ENCODE measurements around the gene SPTBN5. TPM values are rescaled to one million over a fixed set of nuclear protein-coding genes. Genes with fewer than 3 reads are reported as not detected.

The SPTBN5 gene
- total RNA-seq, 2 donors from 2014 or later = 0.63 to 1.3 TPM

DNA sequence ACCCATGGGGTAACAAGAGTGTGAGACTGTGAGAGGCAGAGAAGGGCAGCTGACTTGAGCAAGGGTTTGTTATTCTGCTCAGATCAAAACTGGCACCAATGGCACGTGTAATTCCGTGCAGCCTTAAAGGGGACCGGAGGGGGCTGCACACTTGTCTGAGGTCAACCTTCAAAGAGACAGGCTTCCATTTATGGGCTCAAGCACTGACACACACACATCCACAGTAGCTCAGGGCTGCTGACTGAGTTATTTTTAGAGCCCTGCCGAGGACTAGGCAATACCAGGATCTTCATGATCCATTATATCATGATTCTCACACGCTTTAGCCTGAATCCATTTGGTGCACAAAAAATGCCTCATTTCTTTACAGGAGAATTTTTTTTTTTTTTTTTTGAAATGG is 20.6 kb upstream of the SPTBN5 start:
- no peak for TF ChIP-seq CTCF (IDR thresholded peaks at IDR 0.05)
- no peak for DNase-seq (ENCODE audit: low spot score)
- Histone ChIP-seq H3K9me3 (no peaks in the 10 kb centered on the region), H3K27ac (peak overlapping the region; percentile 86 to 91), H3K36me3 (peaks cover 11% of the 10 kb centered on the region), H3K4me1 (peaks cover 0 to 83% of the 10 kb centered on the region in 2 donors), H3K27me3 (no peaks in the 10 kb centered on the region), H3K4me3 (no peak overlapping the region)

GRCh38 chr15:41913256-41913655 is 19.4 kb upstream of the SPTBN5 start:
- Histone ChIP-seq H3K36me3 (peaks cover 13% of the 10 kb centered on the region), H3K27me3 (no peaks in the 10 kb centered on the region), H3K4me1 (peaks cover 0 to 79% of the 10 kb centered on the region in 2 donors), H3K4me3 (no peak overlapping the region), H3K9me3 (no peaks in the 10 kb centered on the region), H3K27ac (peak overlapping the region; percentile 86 to 91)
- DNase-seq (ENCODE audit: low spot score) = no peak
- TF ChIP-seq CTCF (IDR thresholded peaks at IDR 0.05) = no peak

- DNase-seq (ENCODE audit: low spot score) = no peak
- no peak for TF ChIP-seq CTCF (IDR thresholded peaks at IDR 0.05)
- Histone ChIP-seq H3K4me3 (no peak overlapping the region), H3K9me3 (no peaks in the 10 kb centered on the region), H3K27ac (peak overlapping the region; percentile 86 to 91), H3K36me3 (peaks cover 26% of the 10 kb centered on the region), H3K4me1 (peaks cover 0 to 64% of the 10 kb centered on the region in 2 donors), H3K27me3 (no peaks in the 10 kb centered on the region)
These were observed 18.0 kb upstream of the SPTBN5 start for GRCh38 chr15:41911691-41912345.

GRCh38 chr15:41908736-41909461 is 15.0 kb upstream of the SPTBN5 start:
- H3K4me3 ChIP-seq = no peak overlapping the region
- H3K9me3 ChIP-seq = no peaks in the 10 kb centered on the region
- no peak for DNase-seq (ENCODE audit: low spot score)
- peaks cover 0 to 52% of the 10 kb centered on the region in 2 donors for H3K4me1 ChIP-seq
- no peak for TF ChIP-seq CTCF (IDR thresholded peaks at IDR 0.05)
- peak overlapping the region; percentile 35 to 62 for H3K27ac ChIP-seq
- H3K36me3 ChIP-seq = peaks cover 41% of the 10 kb centered on the region
- H3K27me3 ChIP-seq = no peaks in the 10 kb centered on the region

DNA sequence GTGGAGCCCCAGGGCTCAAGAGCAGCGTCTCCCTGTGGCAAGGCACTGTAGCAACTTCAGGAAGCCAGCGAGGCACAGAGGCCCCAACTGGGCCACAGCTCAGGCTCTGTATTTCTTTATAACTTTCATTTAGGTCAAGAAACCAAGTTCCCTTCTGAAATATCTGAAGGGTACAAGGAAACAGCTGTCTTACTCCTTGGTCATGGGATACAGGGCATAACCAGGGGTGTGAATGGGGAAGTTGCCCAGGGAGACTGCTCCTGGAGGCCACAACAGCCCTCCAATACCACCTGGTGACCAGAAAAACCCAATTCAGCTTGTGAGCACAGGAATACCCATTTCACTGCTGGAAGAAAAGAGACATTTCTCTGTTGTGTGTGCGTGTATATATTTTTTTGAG is 13.3 kb upstream of the SPTBN5 start:
- peaks cover 49% of the 10 kb centered on the region for H3K36me3 ChIP-seq

More for the DNA sequence above, 13.3 kb upstream of the SPTBN5 start:
- H3K27me3 ChIP-seq = no peaks in the 10 kb centered on the region
- peaks cover 0 to 40% of the 10 kb centered on the region in 2 donors for H3K4me1 ChIP-seq
- no peak for TF ChIP-seq CTCF (IDR thresholded peaks at IDR 0.05)
- H3K4me3 ChIP-seq = no peak overlapping the region
- DNase-seq (ENCODE audit: low spot score) = no peak
- no peak overlapping the region for H3K27ac ChIP-seq
- H3K9me3 ChIP-seq = no peaks in the 10 kb centered on the region
